Measurements from ENCODE around the gene DCHS2.

Gene DCHS2

GRCh38 chr4:154194649-154195048, 296.9 kb downstream of the DCHS2 start:
- in situ Hi-C loops (cut with HindIII; ENCODE audit: low sequenced_read_pairs): no loop called here
- no peak overlapping the region for H3K4me3 ChIP-seq (ENCODE audit: low read depth, low read length)
- DNase-seq (ENCODE audit: low read depth): no peak
- TF ChIP-seq CTCF (IDR thresholded peaks at IDR 0.05; ENCODE audit: low read depth, low read length, missing control alignments): no peak

- no peak for TF ChIP-seq CTCF (IDR thresholded peaks at IDR 0.05; ENCODE audit: low read depth, low read length, missing control alignments)
- DNase-seq (ENCODE audit: low read depth): no peak
- in situ Hi-C loops (cut with HindIII; ENCODE audit: low sequenced_read_pairs): no loop called here
- no peak overlapping the region for H3K4me3 ChIP-seq (ENCODE audit: low read depth, low read length)
Measured at GRCh38 chr4:154192585-154192984, 299.0 kb downstream of the DCHS2 start.

GRCh38 chr4:154189346-154189745, 302.3 kb downstream of the DCHS2 start:
- no peak for TF ChIP-seq CTCF (IDR thresholded peaks at IDR 0.05; ENCODE audit: low read depth, low read length, missing control alignments)
- in situ Hi-C loops (cut with HindIII; ENCODE audit: low sequenced_read_pairs): no loop called here
- H3K4me3 ChIP-seq (ENCODE audit: low read depth, low read length): no peak overlapping the region
- no peak for DNase-seq (ENCODE audit: low read depth)

GRCh38 chr4:154186888-154187287, 304.7 kb downstream of the DCHS2 start:
- in situ Hi-C loops (cut with HindIII; ENCODE audit: low sequenced_read_pairs): no loop called here
- no peak for TF ChIP-seq CTCF (IDR thresholded peaks at IDR 0.05; ENCODE audit: low read depth, low read length, missing control alignments)
- H3K4me3 ChIP-seq (ENCODE audit: low read depth, low read length): no peak overlapping the region
- DNase-seq (ENCODE audit: low read depth): no peak

GRCh38 chr4:154186035-154186434, 305.6 kb downstream of the DCHS2 start:
- in situ Hi-C loops (cut with HindIII; ENCODE audit: low sequenced_read_pairs): no loop called here
- no peak for TF ChIP-seq CTCF (IDR thresholded peaks at IDR 0.05; ENCODE audit: low read depth, low read length, missing control alignments)
- H3K4me3 ChIP-seq (ENCODE audit: low read depth, low read length): no peak overlapping the region
- no peak for DNase-seq (ENCODE audit: low read depth)

- TF ChIP-seq CTCF (IDR thresholded peaks at IDR 0.05; ENCODE audit: low read depth, low read length, missing control alignments): no peak
- H3K4me3 ChIP-seq (ENCODE audit: low read depth, low read length): no peak overlapping the region
- in situ Hi-C loops (cut with HindIII; ENCODE audit: low sequenced_read_pairs): no loop called here
- DNase-seq (ENCODE audit: low read depth): no peak
Measured at GRCh38 chr4:154184238-154184637, 307.4 kb downstream of the DCHS2 start.

- in situ Hi-C loops (cut with HindIII; ENCODE audit: low sequenced_read_pairs): no loop called here
Measured at GRCh38 chr4:154183264-154183663, 308.3 kb downstream of the DCHS2 start.

More at GRCh38 chr4:154183264-154183663, 308.3 kb downstream of the DCHS2 start:
- no peak for DNase-seq (ENCODE audit: low read depth)
- no peak for TF ChIP-seq CTCF (IDR thresholded peaks at IDR 0.05; ENCODE audit: low read depth, low read length, missing control alignments)
- H3K4me3 ChIP-seq (ENCODE audit: low read depth, low read length): no peak overlapping the region

Measured in astrocyte of the cerebellum (primary cell).